Suprapubic skin (tissue), 4 donors: Measurements from ENCODE around the gene GAK. TPM values are rescaled to one million over a fixed set of nuclear protein-coding genes. Genes with fewer than 3 reads are reported as not detected.
"Not testable (repeated sequence)": the region's sequence is repeated elsewhere in the genome, so short reads cannot be mapped to it uniquely, and the experiment has no call there.

Source experiments
- DNase-seq, 2 donors: peaks; one replicate each; pipeline ENCODE4 v3.0.0-alpha.2; 2019; ENCODE audit warnings: low spot score in 2 of 2
- H3K27ac ChIP-seq: fragments of 200-600 bp; sonication (generic); one replicate; pipeline ENCODE4 v1.5.1; 2019
- H3K27me3 ChIP-seq: fragments of 200-600 bp; sonication (generic); one replicate; pipeline ENCODE4 v1.5.1; 2019
- H3K36me3 ChIP-seq: fragments of 200-600 bp; sonication (generic); one replicate; pipeline ENCODE4 v1.5.1; 2019
- H3K4me1 ChIP-seq: fragments of 200-600 bp; sonication (generic); one replicate; pipeline ENCODE4 v1.5.1; 2019
- H3K4me3 ChIP-seq: fragments of 200-600 bp; sonication (generic); one replicate; pipeline ENCODE4 v1.5.1; 2019; ENCODE audit warnings: mild to moderate bottlenecking
- H3K9me3 ChIP-seq: fragments of 200-600 bp; sonication (generic); one replicate; pipeline ENCODE4 v1.5.1; 2019
- EP300 ChIP-seq: sonication (generic); formaldehyde crosslinking; IDR thresholded peaks from one replicate; pipeline ENCODE4 v1.6.1; 2017; ENCODE audit warnings: antibody characterized with exemption
- POLR2A ChIP-seq, 2 donors: fragments of 450-650 bp; IDR thresholded peaks; one replicate each; pipeline ENCODE4 v1.6.1; 2017; ENCODE audit warnings: antibody characterized with exemption in 2 of 2, mild to moderate bottlenecking in 2 of 2, moderate library complexity in 2 of 2
- POLR2AphosphoS5 ChIP-seq, 3 donors: sonication (generic); formaldehyde crosslinking; IDR thresholded peaks; one replicate each; pipeline ENCODE4 v1.6.1; 2017; ENCODE audit warnings: antibody characterized with exemption in 3 of 3
- WGBS: methylation state at CpG from one replicate; pipeline ENCODE4 v1.1.5; 2018; 5-methylcytosine and 5-hydroxymethylcytosine counted together
- total RNA-seq, 4 donors: library from RNA; depleted of rRNA; stranded (reverse); fragments of >200 nt; gene quantifications; one replicate each; pipeline ENCODE4 v1.1.0, GENCODE V29; 2016
- TF ChIP-seq, protein P1 (sequence below), 2 donors: fragments of 200-600 bp in 1 of 2; fragments of 450-650 bp in 1 of 2; sonication (generic) in 1 of 2; IDR thresholded peaks; one replicate each; pipeline ENCODE4 v1.5.1; 2016 to 2019; ENCODE audit warnings: antibody characterized with exemption in 2 of 2, mild to moderate bottlenecking in 1 of 2, moderate library complexity in 1 of 2

Gene GAK
- total RNA-seq, 4 donors from 2014 or later, result 108 to 166 (median 132) TPM

DNA sequence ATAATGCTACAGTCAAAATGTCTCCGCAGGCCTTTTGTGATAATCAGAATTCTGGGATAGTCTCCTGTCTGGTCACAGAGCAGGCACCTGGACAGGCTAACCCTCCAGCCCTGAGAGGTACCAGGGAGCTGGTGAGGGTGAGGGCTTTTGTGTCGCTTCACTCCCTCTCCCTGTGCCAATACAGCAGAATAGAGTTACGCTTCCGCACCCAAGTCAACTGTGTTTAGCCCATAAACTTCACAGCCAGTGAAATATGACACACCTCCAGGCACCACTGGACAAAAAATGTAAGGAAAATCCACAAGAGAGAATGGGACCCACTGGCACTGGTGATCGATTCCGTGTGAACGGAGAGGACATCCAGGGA, 1.3 kb downstream of the GAK start:
- H3K4me3 ChIP-seq, result peak overlapping the region; percentile 96
- H3K4me1 ChIP-seq, result peaks cover 57% of the 10 kb centered on the region
- no peaks in the 10 kb centered on the region for H3K27me3 ChIP-seq
- WGBS, result 50% methylated on average over 7 of the region's 7 CpGs
- TF ChIP-seq POLR2A (IDR thresholded peaks at IDR 0.05), result no peak
- TF ChIP-seq, protein P1, sequence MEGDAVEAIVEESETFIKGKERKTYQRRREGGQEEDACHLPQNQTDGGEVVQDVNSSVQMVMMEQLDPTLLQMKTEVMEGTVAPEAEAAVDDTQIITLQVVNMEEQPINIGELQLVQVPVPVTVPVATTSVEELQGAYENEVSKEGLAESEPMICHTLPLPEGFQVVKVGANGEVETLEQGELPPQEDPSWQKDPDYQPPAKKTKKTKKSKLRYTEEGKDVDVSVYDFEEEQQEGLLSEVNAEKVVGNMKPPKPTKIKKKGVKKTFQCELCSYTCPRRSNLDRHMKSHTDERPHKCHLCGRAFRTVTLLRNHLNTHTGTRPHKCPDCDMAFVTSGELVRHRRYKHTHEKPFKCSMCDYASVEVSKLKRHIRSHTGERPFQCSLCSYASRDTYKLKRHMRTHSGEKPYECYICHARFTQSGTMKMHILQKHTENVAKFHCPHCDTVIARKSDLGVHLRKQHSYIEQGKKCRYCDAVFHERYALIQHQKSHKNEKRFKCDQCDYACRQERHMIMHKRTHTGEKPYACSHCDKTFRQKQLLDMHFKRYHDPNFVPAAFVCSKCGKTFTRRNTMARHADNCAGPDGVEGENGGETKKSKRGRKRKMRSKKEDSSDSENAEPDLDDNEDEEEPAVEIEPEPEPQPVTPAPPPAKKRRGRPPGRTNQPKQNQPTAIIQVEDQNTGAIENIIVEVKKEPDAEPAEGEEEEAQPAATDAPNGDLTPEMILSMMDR (IDR thresholded peaks at IDR 0.05), result no peak
- no peak for TF ChIP-seq POLR2AphosphoS5 (IDR thresholded peaks at IDR 0.05)
- no peak for TF ChIP-seq EP300
- no peaks in the 10 kb centered on the region for H3K9me3 ChIP-seq
- DNase-seq, result peak in 1 of 2 donors; percentile 50
- no peaks in the 10 kb centered on the region for H3K36me3 ChIP-seq
- H3K27ac ChIP-seq, result no peak overlapping the region

DNA sequence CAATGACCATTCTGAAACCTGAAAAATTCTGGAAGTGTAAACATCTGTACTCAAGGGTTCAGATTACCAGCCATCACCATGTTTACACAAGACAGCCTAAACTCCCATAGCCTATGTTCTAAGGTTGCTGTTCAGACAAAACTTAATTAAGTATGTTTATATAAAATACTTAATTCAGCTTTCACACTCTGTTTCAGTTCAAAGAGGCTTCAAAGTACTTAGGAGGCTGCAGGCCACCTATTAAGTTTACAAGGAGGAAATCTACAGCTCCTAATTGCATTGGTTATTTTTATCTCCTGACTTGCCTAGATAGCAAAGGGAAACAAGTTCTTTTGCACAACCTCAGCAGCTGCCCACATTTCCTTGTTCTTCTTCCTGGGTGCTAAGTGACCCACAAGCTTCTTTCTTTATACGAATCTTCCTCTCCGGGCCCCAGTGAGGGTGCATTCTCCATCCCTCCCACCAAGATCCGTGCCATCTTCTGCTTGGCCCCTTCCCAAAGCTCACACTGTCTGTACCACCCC, 2.0 kb downstream of the GAK start:
- Histone ChIP-seq H3K36me3 (no peaks in the 10 kb centered on the region), H3K9me3 (no peaks in the 10 kb centered on the region), H3K4me3 (no peak overlapping the region), H3K27ac (no peak overlapping the region), H3K27me3 (no peaks in the 10 kb centered on the region), H3K4me1 (peaks cover 65% of the 10 kb centered on the region)
- peak in 1 of 2 donors; percentile 66 for DNase-seq
- 34% methylated on average over 3 of the region's 3 CpGs for WGBS
- TF ChIP-seq POLR2A (IDR thresholded peaks at IDR 0.05), result no peak

DNA sequence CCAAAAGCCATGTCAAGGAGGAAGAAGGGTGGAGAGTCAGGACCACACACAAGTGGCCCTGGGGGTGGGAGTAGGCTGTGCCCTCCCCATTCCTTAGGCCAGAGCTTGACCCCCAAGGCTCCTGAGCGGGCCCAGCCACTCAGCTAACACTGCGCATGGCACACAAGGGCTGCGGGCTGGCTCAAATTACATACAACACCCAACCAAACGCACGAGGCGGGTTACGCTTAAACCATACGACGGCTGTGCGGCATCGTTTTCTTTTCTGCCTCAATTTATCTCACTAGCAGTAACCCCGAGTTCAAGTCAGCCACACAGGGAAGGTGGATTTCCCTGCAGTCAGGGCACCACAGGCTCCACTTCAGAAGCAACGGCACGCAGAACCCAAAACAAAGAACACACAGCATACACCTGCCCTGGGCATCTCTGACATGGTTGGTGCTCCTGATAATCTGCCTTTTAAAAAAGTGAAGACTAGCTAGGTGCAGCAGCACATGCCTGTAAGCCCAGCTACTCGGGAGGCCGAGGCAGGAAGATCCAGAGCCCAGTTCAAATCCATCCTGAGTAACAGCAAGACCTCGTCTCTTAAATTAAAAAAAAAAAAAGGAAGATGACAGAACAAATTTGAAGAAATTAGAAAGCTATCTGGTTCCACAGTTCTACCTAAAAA, 2.9 kb downstream of the GAK start:
- H3K4me3 ChIP-seq, result no peak overlapping the region
- no peaks in the 10 kb centered on the region for H3K27me3 ChIP-seq
- peak in 1 of 2 donors; percentile 71 for DNase-seq
- H3K9me3 ChIP-seq, result no peaks in the 10 kb centered on the region
- whole genome bisulfite sequencing, result 92% methylated on average over 17 of the region's 17 CpGs
- no peaks in the 10 kb centered on the region for H3K36me3 ChIP-seq
- no peak overlapping the region for H3K27ac ChIP-seq
- peaks cover 70% of the 10 kb centered on the region for H3K4me1 ChIP-seq
- TF ChIP-seq EP300 (no peak), POLR2A (IDR thresholded peaks at IDR 0.05) (no peak), POLR2AphosphoS5 (IDR thresholded peaks at IDR 0.05) (no peak)
- TF ChIP-seq, protein P1 (IDR thresholded peaks at IDR 0.05), result no peak

DNA sequence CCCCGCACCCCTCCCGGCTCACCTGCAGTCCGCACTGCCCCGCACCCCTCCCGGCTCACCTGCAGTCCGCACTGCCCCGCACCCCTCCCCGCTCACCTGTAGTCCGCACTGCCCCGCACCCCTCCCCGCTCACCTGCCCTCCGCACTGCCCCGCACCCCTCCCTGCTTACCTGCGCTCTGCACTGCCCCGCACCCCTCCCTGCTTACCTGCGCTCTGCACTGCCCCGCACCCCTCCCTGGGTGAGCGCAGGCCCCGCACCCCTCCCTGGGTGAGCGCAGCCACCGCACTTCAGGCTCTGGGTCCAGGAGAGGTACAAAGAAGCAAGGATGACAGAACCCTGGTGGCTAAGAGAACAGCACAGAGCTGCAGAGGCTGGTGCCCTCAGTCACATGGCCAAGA, 4.5 kb downstream of the GAK start:
- peaks cover 57% of the 10 kb centered on the region for H3K4me1 ChIP-seq

DNA sequence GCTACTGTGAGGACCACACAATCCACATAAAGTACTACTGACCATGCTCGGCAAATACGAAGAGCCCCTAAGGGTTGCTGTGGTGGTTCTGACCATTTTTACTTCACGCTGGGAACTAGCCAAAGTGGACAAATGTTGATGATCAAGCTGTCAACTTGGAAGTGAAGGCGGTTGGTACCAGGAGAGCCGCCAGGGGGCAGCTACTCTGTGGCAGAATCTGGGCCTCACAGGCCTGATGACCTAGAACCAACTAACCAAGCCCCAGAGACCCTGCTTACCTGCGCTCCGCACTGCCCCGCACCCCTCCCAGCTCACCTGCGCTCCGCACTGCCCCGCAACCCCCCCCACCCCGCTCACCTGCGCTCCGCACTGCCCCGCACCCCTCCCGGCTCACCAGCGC, 5.6 kb downstream of the GAK start:
- peak in 1 of 2 donors; percentile 54 for DNase-seq
- Histone ChIP-seq H3K4me1 (peaks cover 57% of the 10 kb centered on the region), H3K27me3 (no peaks in the 10 kb centered on the region), H3K4me3 (no peak overlapping the region), H3K36me3 (no peaks in the 10 kb centered on the region), H3K9me3 (no peaks in the 10 kb centered on the region), H3K27ac (no peak overlapping the region)
- no peak for TF ChIP-seq POLR2A (IDR thresholded peaks at IDR 0.05)
- no peak for TF ChIP-seq POLR2AphosphoS5 (IDR thresholded peaks at IDR 0.05)
- no peak for TF ChIP-seq EP300
- TF ChIP-seq, protein P1 (IDR thresholded peaks at IDR 0.05), result no peak
- 77% methylated on average over 12 of the region's 17 CpGs for WGBS

More for the DNA sequence above, 4.5 kb downstream of the GAK start:
- not testable (repeated sequence) for H3K9me3 ChIP-seq, H3K27ac ChIP-seq, DNase-seq, H3K36me3 ChIP-seq, H3K4me3 ChIP-seq, H3K27me3 ChIP-seq
- 87% methylated on average over 6 of the region's 21 CpGs for WGBS

DNA sequence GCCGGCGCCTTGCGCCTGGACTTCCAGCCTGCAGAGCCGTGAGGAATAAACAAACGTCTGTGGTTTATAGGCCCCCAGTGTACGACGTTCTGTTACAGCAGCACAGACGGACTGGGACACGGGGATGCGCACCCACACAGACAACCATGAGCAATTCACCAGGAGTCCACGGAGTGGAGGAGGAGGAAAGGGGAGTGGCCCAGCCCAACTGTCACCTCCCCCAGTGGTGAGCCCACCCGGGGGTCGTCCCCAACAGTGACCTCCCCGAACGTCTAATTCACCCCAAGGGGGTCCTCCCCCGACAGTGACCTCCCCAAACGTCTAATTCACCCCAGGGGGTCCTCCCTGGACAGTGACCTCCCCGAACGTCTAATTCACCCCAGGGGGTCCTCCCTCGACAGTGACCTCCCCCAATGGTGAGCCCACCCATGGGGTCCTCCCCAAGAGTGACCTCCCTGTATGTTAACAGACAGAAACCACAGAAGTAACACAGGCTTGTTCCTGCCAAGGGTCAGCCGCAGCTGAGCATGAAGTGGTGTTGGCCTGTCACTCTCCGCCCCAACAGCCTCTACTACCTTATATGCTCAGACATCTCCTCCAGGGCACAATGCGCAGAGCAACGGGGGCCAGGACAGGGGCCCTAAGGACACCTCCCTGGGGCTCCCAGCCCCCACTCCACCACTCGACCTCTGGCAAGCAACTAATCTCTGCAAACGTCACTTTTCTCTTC, 6.2 kb downstream of the GAK start:
- Histone ChIP-seq H3K27ac (no peak overlapping the region), H3K4me3 (no peak overlapping the region), H3K4me1 (peaks cover 54% of the 10 kb centered on the region), H3K9me3 (no peaks in the 10 kb centered on the region), H3K27me3 (no peaks in the 10 kb centered on the region), H3K36me3 (no peaks in the 10 kb centered on the region)
- TF ChIP-seq EP300 (no peak), POLR2AphosphoS5 (IDR thresholded peaks at IDR 0.05) (no peak), POLR2A (IDR thresholded peaks at IDR 0.05) (no peak)
- TF ChIP-seq, protein P1 (IDR thresholded peaks at IDR 0.05), result no peak
- peak in 1 of 2 donors; percentile 65 for DNase-seq
- 79% methylated on average over 20 of the region's 26 CpGs for WGBS
